ENCODE measurements around the gene CTXN1. TPM values are rescaled to one million over a fixed set of nuclear protein-coding genes. Genes with fewer than 3 reads are reported as not detected.

The CTXN1 gene
- total and polyA plus RNA-seq, 7 donors = 0.04 to 0.30 (median 0.25) TPM; not detected in 4

GRCh38 chr19:7914598-7915045 is 11.3 kb downstream of the CTXN1 start, which contains the start of gene TGFBR3L:
TSS of gene TGFBR3L (plus strand) at chr19:7914830.
- H3K27me3 ChIP-seq (ENCODE audit: insufficient read depth in 3 of 3, low read length in 2 of 3) = peaks cover 0 to 14% (median 5%) of the 10 kb centered on the region in 3 donors
- no peaks in the 10 kb centered on the region for H3K9me3 ChIP-seq
- H3K27ac ChIP-seq = no peak within 1 kb of the TSS
- DNase-seq (peak in 1 of 2 donors; percentile 30), ATAC-seq (peak; percentile 6 to 16 (median 8))
- peaks cover 14% of the 10 kb centered on the region for H3K4me1 ChIP-seq
- 27 to 54% (median 31%) methylated on average over 9 to 12 of the region's 12 CpGs for WGBS, 3 donors
- intact Hi-C loops (cut with DNase I) = no loop called here
- TF ChIP-seq, protein P1, sequence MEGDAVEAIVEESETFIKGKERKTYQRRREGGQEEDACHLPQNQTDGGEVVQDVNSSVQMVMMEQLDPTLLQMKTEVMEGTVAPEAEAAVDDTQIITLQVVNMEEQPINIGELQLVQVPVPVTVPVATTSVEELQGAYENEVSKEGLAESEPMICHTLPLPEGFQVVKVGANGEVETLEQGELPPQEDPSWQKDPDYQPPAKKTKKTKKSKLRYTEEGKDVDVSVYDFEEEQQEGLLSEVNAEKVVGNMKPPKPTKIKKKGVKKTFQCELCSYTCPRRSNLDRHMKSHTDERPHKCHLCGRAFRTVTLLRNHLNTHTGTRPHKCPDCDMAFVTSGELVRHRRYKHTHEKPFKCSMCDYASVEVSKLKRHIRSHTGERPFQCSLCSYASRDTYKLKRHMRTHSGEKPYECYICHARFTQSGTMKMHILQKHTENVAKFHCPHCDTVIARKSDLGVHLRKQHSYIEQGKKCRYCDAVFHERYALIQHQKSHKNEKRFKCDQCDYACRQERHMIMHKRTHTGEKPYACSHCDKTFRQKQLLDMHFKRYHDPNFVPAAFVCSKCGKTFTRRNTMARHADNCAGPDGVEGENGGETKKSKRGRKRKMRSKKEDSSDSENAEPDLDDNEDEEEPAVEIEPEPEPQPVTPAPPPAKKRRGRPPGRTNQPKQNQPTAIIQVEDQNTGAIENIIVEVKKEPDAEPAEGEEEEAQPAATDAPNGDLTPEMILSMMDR (IDR thresholded peaks at IDR 0.05) = no peak
- peaks cover 4 to 33% of the 10 kb centered on the region in 2 donors for H3K36me3 ChIP-seq (ENCODE audit: insufficient read depth in 1 of 2, low read depth in 1 of 2)
- peak within 1 kb of the TSS; percentile 82 for H3K4me3 ChIP-seq

DNA sequence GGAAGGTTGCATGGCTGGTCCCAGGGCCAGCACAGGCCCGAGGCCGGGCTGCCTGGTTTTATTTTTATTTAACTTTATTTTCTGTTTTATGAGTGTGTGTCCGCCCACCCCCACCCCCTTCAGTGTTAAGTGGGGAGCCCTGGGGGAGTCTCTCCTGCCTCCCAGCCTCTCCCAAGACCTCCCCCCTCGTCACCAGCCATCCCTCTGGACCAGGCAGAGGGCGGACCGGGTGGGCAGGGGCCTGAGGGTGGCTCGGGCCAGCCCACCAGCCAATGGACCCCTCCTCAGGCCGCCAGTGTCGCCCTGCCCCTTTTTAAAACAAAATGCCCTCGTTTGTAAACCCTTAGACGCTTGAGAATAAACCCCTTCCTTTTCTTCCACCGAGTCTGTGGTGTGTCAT is 11.8 kb downstream of the CTXN1 start:
- DNase-seq = no peak
- 41 to 56% (median 46%) methylated on average over 11 to 12 of the region's 12 CpGs for WGBS, 3 donors
- H3K27me3 ChIP-seq (ENCODE audit: insufficient read depth in 3 of 3, low read length in 2 of 3) = peaks cover 0 to 14% (median 5%) of the 10 kb centered on the region in 3 donors
- peaks cover 4 to 38% of the 10 kb centered on the region in 2 donors for H3K36me3 ChIP-seq (ENCODE audit: insufficient read depth in 1 of 2, low read depth in 1 of 2)
- TF ChIP-seq, protein P1 (IDR thresholded peaks at IDR 0.05) = no peak
- H3K4me3 ChIP-seq = no peak overlapping the region
- no peaks in the 10 kb centered on the region for H3K9me3 ChIP-seq
- intact Hi-C loops (cut with DNase I) = no loop called here
- ATAC-seq = no peak
- peaks cover 14% of the 10 kb centered on the region for H3K4me1 ChIP-seq
- no peak overlapping the region for H3K27ac ChIP-seq

DNA sequence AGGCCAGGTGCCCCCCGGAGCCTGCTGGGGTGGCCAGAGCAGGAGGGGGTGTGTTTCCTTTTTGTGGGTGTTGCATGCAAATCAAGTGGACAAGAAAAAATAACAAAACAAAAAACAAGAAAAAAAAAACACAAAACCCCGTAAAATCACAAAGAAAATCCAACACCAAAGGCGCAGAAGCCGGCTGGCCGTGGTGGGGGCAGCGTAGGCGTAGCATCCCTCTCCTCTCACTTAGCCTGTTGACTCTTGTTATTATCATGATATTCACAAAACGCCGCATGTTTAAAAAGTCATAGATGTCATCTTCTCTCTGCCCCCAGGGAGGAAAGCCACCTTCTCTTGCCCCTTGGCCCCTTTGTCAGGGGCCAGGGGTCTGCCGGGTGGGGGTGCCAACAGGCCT is 12.3 kb downstream of the CTXN1 start:
- Histone ChIP-seq H3K27me3 (ENCODE audit: insufficient read depth in 3 of 3, low read length in 2 of 3) (peaks cover 0 to 14% (median 5%) of the 10 kb centered on the region in 3 donors), H3K36me3 (ENCODE audit: insufficient read depth in 1 of 2, low read depth in 1 of 2) (peaks cover 4 to 40% of the 10 kb centered on the region in 2 donors), H3K4me3 (no peak overlapping the region), H3K27ac (no peak overlapping the region), H3K9me3 (no peaks in the 10 kb centered on the region), H3K4me1 (peaks cover 13% of the 10 kb centered on the region)
- intact Hi-C loops (cut with DNase I) = no loop called here
- TF ChIP-seq, protein P1 (IDR thresholded peaks at IDR 0.05) = no peak
- WGBS, 3 donors = 80 to 89% (median 84%) methylated on average over 10 of the region's 10 CpGs
- ATAC-seq (no peak), DNase-seq (no peak)

GRCh38 chr19:7912697-7913564 is 13.0 kb downstream of the CTXN1 start:
- peaks cover 0 to 13% (median 5%) of the 10 kb centered on the region in 3 donors for H3K27me3 ChIP-seq (ENCODE audit: insufficient read depth in 3 of 3, low read length in 2 of 3)
- intact Hi-C loops (cut with DNase I) = no loop called here
- no peak for ATAC-seq
- H3K36me3 ChIP-seq (ENCODE audit: insufficient read depth in 1 of 2, low read depth in 1 of 2) = peaks cover 4 to 40% of the 10 kb centered on the region in 2 donors
- no peak overlapping the region for H3K27ac ChIP-seq
- no peaks in the 10 kb centered on the region for H3K9me3 ChIP-seq
- peak in 1 of 2 donors; percentile 54 for DNase-seq
- H3K4me3 ChIP-seq = no peak overlapping the region
- TF ChIP-seq, protein P1 (IDR thresholded peaks at IDR 0.05) = no peak
- peaks cover 8% of the 10 kb centered on the region for H3K4me1 ChIP-seq
- 87 to 93% (median 93%) methylated on average over 36 to 39 of the region's 39 CpGs for WGBS, 3 donors

Data from psoas muscle (tissue), 8 donors.